ENCODE results near the gene HTT. TPM values are rescaled to one million over a fixed set of nuclear protein-coding genes. Genes with fewer than 3 reads are reported as not detected.

The HTT gene
- polyA plus RNA-seq, 2 donors = 9.7 to 19.4 TPM

- Histone ChIP-seq H3K9me3 (ENCODE audit: control insufficient read depth in 2 of 2, insufficient read depth in 1 of 2, low read depth in 1 of 2, low read length in 1 of 2) (no peaks in the 10 kb centered on the region), H3K27ac (ENCODE audit: low read depth in 2 of 2, low read length in 1 of 2) (peak overlapping the region in 1 of 2 donors; percentile 75), H3K4me3 (ENCODE audit: low read depth in 1 of 2, low read length in 2 of 2) (no peak overlapping the region), H3K4me1 (ENCODE audit: control insufficient read depth in 2 of 2, insufficient read depth in 2 of 2, low read length in 1 of 2) (no peaks in the 10 kb centered on the region), H3K27me3 (ENCODE audit: control insufficient read depth in 1 of 2, insufficient read depth in 2 of 2, low read length in 2 of 2) (no peaks in the 10 kb centered on the region), H3K36me3 (ENCODE audit: control insufficient read depth in 2 of 2, insufficient read depth in 2 of 2, low read length in 1 of 2) (peaks cover 8 to 32% of the 10 kb centered on the region in 2 donors)
- 76 to 78% methylated on average over 15 of the region's 15 CpGs for WGBS, 2 donors
Measured at GRCh38 chr4:3115637-3116270, 41.3 kb downstream of the HTT start.

- Histone ChIP-seq H3K27ac (ENCODE audit: low read depth in 2 of 2, low read length in 1 of 2) (no peak overlapping the region), H3K4me3 (ENCODE audit: low read depth in 1 of 2, low read length in 2 of 2) (no peak overlapping the region), H3K36me3 (ENCODE audit: control insufficient read depth in 2 of 2, insufficient read depth in 2 of 2, low read length in 1 of 2) (peaks cover 12 to 31% of the 10 kb centered on the region in 2 donors), H3K4me1 (ENCODE audit: control insufficient read depth in 2 of 2, insufficient read depth in 2 of 2, low read length in 1 of 2) (peaks cover 0 to under 1% of the 10 kb centered on the region in 2 donors), H3K27me3 (ENCODE audit: control insufficient read depth in 1 of 2, insufficient read depth in 2 of 2, low read length in 2 of 2) (no peaks in the 10 kb centered on the region), H3K9me3 (ENCODE audit: control insufficient read depth in 2 of 2, insufficient read depth in 1 of 2, low read depth in 1 of 2, low read length in 1 of 2) (no peaks in the 10 kb centered on the region)
- WGBS, 2 donors = 75 to 83% methylated on average over 2 of the region's 2 CpGs
Measured at GRCh38 chr4:3116955-3117354, 42.5 kb downstream of the HTT start.

- no peaks in the 10 kb centered on the region for H3K27me3 ChIP-seq (ENCODE audit: control insufficient read depth in 1 of 2, insufficient read depth in 2 of 2, low read length in 2 of 2)
- WGBS, 2 donors = 86 to 90% methylated on average over 8 of the region's 8 CpGs
- H3K36me3 ChIP-seq (ENCODE audit: control insufficient read depth in 2 of 2, insufficient read depth in 2 of 2, low read length in 1 of 2) = peaks cover 15 to 34% of the 10 kb centered on the region in 2 donors
- peaks cover 0 to 4% of the 10 kb centered on the region in 2 donors for H3K4me1 ChIP-seq (ENCODE audit: control insufficient read depth in 2 of 2, insufficient read depth in 2 of 2, low read length in 1 of 2)
- no peaks in the 10 kb centered on the region for H3K9me3 ChIP-seq (ENCODE audit: control insufficient read depth in 2 of 2, insufficient read depth in 1 of 2, low read depth in 1 of 2, low read length in 1 of 2)
- no peak overlapping the region for H3K4me3 ChIP-seq (ENCODE audit: low read depth in 1 of 2, low read length in 2 of 2)
- no peak overlapping the region for H3K27ac ChIP-seq (ENCODE audit: low read depth in 2 of 2, low read length in 1 of 2)
Measured at GRCh38 chr4:3118312-3118711, 43.8 kb downstream of the HTT start.

- H3K36me3 ChIP-seq (ENCODE audit: control insufficient read depth in 2 of 2, insufficient read depth in 2 of 2, low read length in 1 of 2) = peaks cover 15 to 31% of the 10 kb centered on the region in 2 donors
- peaks cover 0 to 4% of the 10 kb centered on the region in 2 donors for H3K4me1 ChIP-seq (ENCODE audit: control insufficient read depth in 2 of 2, insufficient read depth in 2 of 2, low read length in 1 of 2)
- H3K9me3 ChIP-seq (ENCODE audit: control insufficient read depth in 2 of 2, insufficient read depth in 1 of 2, low read depth in 1 of 2, low read length in 1 of 2) = no peaks in the 10 kb centered on the region
- WGBS, 2 donors = 73 to 77% methylated on average over 2 of the region's 2 CpGs
- H3K27me3 ChIP-seq (ENCODE audit: control insufficient read depth in 1 of 2, insufficient read depth in 2 of 2, low read length in 2 of 2) = no peaks in the 10 kb centered on the region
- no peak overlapping the region for H3K27ac ChIP-seq (ENCODE audit: low read depth in 2 of 2, low read length in 1 of 2)
- H3K4me3 ChIP-seq (ENCODE audit: low read depth in 1 of 2, low read length in 2 of 2) = no peak overlapping the region
Measured at GRCh38 chr4:3119464-3119863, 45.0 kb downstream of the HTT start.

GRCh38 chr4:3121110-3121509 lies 46.6 kb downstream of the HTT start:
- Histone ChIP-seq H3K27me3 (ENCODE audit: control insufficient read depth in 1 of 2, insufficient read depth in 2 of 2, low read length in 2 of 2) (no peaks in the 10 kb centered on the region), H3K4me3 (ENCODE audit: low read depth in 1 of 2, low read length in 2 of 2) (no peak overlapping the region), H3K4me1 (ENCODE audit: control insufficient read depth in 2 of 2, insufficient read depth in 2 of 2, low read length in 1 of 2) (peaks cover 0 to 4% of the 10 kb centered on the region in 2 donors), H3K9me3 (ENCODE audit: control insufficient read depth in 2 of 2, insufficient read depth in 1 of 2, low read depth in 1 of 2, low read length in 1 of 2) (no peaks in the 10 kb centered on the region), H3K36me3 (ENCODE audit: control insufficient read depth in 2 of 2, insufficient read depth in 2 of 2, low read length in 1 of 2) (peaks cover 12 to 22% of the 10 kb centered on the region in 2 donors), H3K27ac (ENCODE audit: low read depth in 2 of 2, low read length in 1 of 2) (no peak overlapping the region)
- WGBS, 2 donors = 97 to 99% methylated on average over 9 of the region's 9 CpGs

GRCh38 chr4:3121596-3121995 lies 47.1 kb downstream of the HTT start:
- Histone ChIP-seq H3K27me3 (ENCODE audit: control insufficient read depth in 1 of 2, insufficient read depth in 2 of 2, low read length in 2 of 2) (no peaks in the 10 kb centered on the region), H3K4me3 (ENCODE audit: low read depth in 1 of 2, low read length in 2 of 2) (no peak overlapping the region), H3K27ac (ENCODE audit: low read depth in 2 of 2, low read length in 1 of 2) (peak overlapping the region in 1 of 2 donors; percentile 19), H3K4me1 (ENCODE audit: control insufficient read depth in 2 of 2, insufficient read depth in 2 of 2, low read length in 1 of 2) (peaks cover 0 to 4% of the 10 kb centered on the region in 2 donors), H3K36me3 (ENCODE audit: control insufficient read depth in 2 of 2, insufficient read depth in 2 of 2, low read length in 1 of 2) (peaks cover 7 to 17% of the 10 kb centered on the region in 2 donors), H3K9me3 (ENCODE audit: control insufficient read depth in 2 of 2, insufficient read depth in 1 of 2, low read depth in 1 of 2, low read length in 1 of 2) (no peaks in the 10 kb centered on the region)
- WGBS, 2 donors = 95 to 96% methylated on average over 2 of the region's 2 CpGs

- 55 to 59% methylated on average over 9 of the region's 9 CpGs for WGBS, 2 donors
- Histone ChIP-seq H3K27ac (ENCODE audit: low read depth in 2 of 2, low read length in 1 of 2) (peak overlapping the region; percentile 65 to 76), H3K36me3 (ENCODE audit: control insufficient read depth in 2 of 2, insufficient read depth in 2 of 2, low read length in 1 of 2) (peaks cover 6 to 22% of the 10 kb centered on the region in 2 donors), H3K4me3 (ENCODE audit: low read depth in 1 of 2, low read length in 2 of 2) (no peak overlapping the region), H3K9me3 (ENCODE audit: control insufficient read depth in 2 of 2, insufficient read depth in 1 of 2, low read depth in 1 of 2, low read length in 1 of 2) (no peaks in the 10 kb centered on the region), H3K27me3 (ENCODE audit: control insufficient read depth in 1 of 2, insufficient read depth in 2 of 2, low read length in 2 of 2) (no peaks in the 10 kb centered on the region), H3K4me1 (ENCODE audit: control insufficient read depth in 2 of 2, insufficient read depth in 2 of 2, low read length in 1 of 2) (peaks cover 0 to 4% of the 10 kb centered on the region in 2 donors)
Measured at GRCh38 chr4:3122081-3122563, 47.6 kb downstream of the HTT start.

- peak overlapping the region; percentile 33 to 39 for H3K27ac ChIP-seq (ENCODE audit: low read depth in 2 of 2, low read length in 1 of 2)
- peaks cover 0 to 4% of the 10 kb centered on the region in 2 donors for H3K4me1 ChIP-seq (ENCODE audit: control insufficient read depth in 2 of 2, insufficient read depth in 2 of 2, low read length in 1 of 2)
- H3K4me3 ChIP-seq (ENCODE audit: low read depth in 1 of 2, low read length in 2 of 2) = no peak overlapping the region
- no peaks in the 10 kb centered on the region for H3K9me3 ChIP-seq (ENCODE audit: control insufficient read depth in 2 of 2, insufficient read depth in 1 of 2, low read depth in 1 of 2, low read length in 1 of 2)
- 60 to 62% methylated on average over 3 of the region's 3 CpGs for WGBS, 2 donors
- H3K27me3 ChIP-seq (ENCODE audit: control insufficient read depth in 1 of 2, insufficient read depth in 2 of 2, low read length in 2 of 2) = no peaks in the 10 kb centered on the region
- H3K36me3 ChIP-seq (ENCODE audit: control insufficient read depth in 2 of 2, insufficient read depth in 2 of 2, low read length in 1 of 2) = peaks cover 6 to 29% of the 10 kb centered on the region in 2 donors
Measured at GRCh38 chr4:3123181-3123671, 48.7 kb downstream of the HTT start.

GRCh38 chr4:3124070-3124767 lies 49.7 kb downstream of the HTT start:
- H3K9me3 ChIP-seq (ENCODE audit: control insufficient read depth in 2 of 2, insufficient read depth in 1 of 2, low read depth in 1 of 2, low read length in 1 of 2) = no peaks in the 10 kb centered on the region
- no peak overlapping the region for H3K4me3 ChIP-seq (ENCODE audit: low read depth in 1 of 2, low read length in 2 of 2)
- peaks cover 6 to 25% of the 10 kb centered on the region in 2 donors for H3K36me3 ChIP-seq (ENCODE audit: control insufficient read depth in 2 of 2, insufficient read depth in 2 of 2, low read length in 1 of 2)
- H3K4me1 ChIP-seq (ENCODE audit: control insufficient read depth in 2 of 2, insufficient read depth in 2 of 2, low read length in 1 of 2) = peaks cover 0 to 4% of the 10 kb centered on the region in 2 donors
- no peak overlapping the region for H3K27ac ChIP-seq (ENCODE audit: low read depth in 2 of 2, low read length in 1 of 2)
- WGBS, 2 donors = 74 to 75% methylated on average over 7 of the region's 7 CpGs
- no peaks in the 10 kb centered on the region for H3K27me3 ChIP-seq (ENCODE audit: control insufficient read depth in 1 of 2, insufficient read depth in 2 of 2, low read length in 2 of 2)
